Esophagus (tissue), 2 donors: ENCODE data around the gene PLAA. TPM values are rescaled to one million over a fixed set of nuclear protein-coding genes. Genes with fewer than 3 reads are reported as not detected.

Experiments used
- H3K27ac ChIP-seq, 2 donors: one replicate each; pipeline ENCODE4 v1.5.1; 2013; ENCODE audit warnings: low read depth in 2 of 2, mild to moderate bottlenecking in 2 of 2, inconsistent platforms in 1 of 2, low read length in 1 of 2, moderate library complexity in 1 of 2
- H3K27me3 ChIP-seq, 2 donors: one replicate each; pipeline ENCODE4 v1.6.1; 2013; ENCODE audit warnings: low read length in 2 of 2, control low read depth in 1 of 2, mild to moderate bottlenecking in 1 of 2; ENCODE audit not compliant: insufficient read depth in 2 of 2, control insufficient read depth in 1 of 2
- H3K36me3 ChIP-seq, 2 donors: one replicate each; pipeline ENCODE4 v1.6.1; 2013; ENCODE audit warnings: low read length in 1 of 2; ENCODE audit not compliant: control insufficient read depth in 2 of 2, insufficient read depth in 2 of 2
- H3K4me1 ChIP-seq, 2 donors: one replicate each; pipeline ENCODE4 v1.6.1; 2013; ENCODE audit warnings: low read length in 1 of 2; ENCODE audit not compliant: control insufficient read depth in 2 of 2, insufficient read depth in 2 of 2
- H3K4me3 ChIP-seq, 2 donors: one replicate each; pipeline ENCODE4 v1.5.1; 2013; ENCODE audit warnings: low read length in 2 of 2, mild to moderate bottlenecking in 2 of 2, low read depth in 1 of 2, moderate library complexity in 1 of 2
- H3K9me3 ChIP-seq, 2 donors: one replicate each; pipeline ENCODE4 v1.6.1; 2013; ENCODE audit warnings: mild to moderate bottlenecking in 2 of 2, low read depth in 1 of 2, low read length in 1 of 2, moderate library complexity in 1 of 2; ENCODE audit not compliant: control insufficient read depth in 2 of 2, insufficient read depth in 1 of 2
- WGBS, 2 donors: extraction: QIAGEN DNeasy Blood & Tissue Kit; methylation state at CpG; one replicate each; pipeline ENCODE4 v1.1.7; 2013; 5-methylcytosine and 5-hydroxymethylcytosine counted together
- polyA plus RNA-seq, 2 donors: library from polyadenylated mRNA; stranded (reverse); fragments of 200-250 nt; gene quantifications; one replicate each; pipeline ENCODE4 v1.2.3, GENCODE V29; 2013
- donor health status: healthy with polysubstance abuse.
- donor health status: Bipolar disorder and iron deficiency.

The PLAA gene
- polyA plus RNA-seq, 2 donors: 8.9 to 13.9 TPM

GRCh38 chr9:26939955-26940711 is 6.9 kb downstream of the PLAA start:
- H3K27me3 ChIP-seq: no peaks in the 10 kb centered on the region
- H3K36me3 ChIP-seq: no peaks in the 10 kb centered on the region
- peaks cover 0 to 2% of the 10 kb centered on the region in 2 donors for H3K9me3 ChIP-seq
- no peak overlapping the region for H3K4me3 ChIP-seq
- WGBS, 2 donors: 83 to 84% methylated on average over 3 of the region's 3 CpGs
- peaks cover 0 to 5% of the 10 kb centered on the region in 2 donors for H3K4me1 ChIP-seq
- no peak overlapping the region for H3K27ac ChIP-seq

DNA sequence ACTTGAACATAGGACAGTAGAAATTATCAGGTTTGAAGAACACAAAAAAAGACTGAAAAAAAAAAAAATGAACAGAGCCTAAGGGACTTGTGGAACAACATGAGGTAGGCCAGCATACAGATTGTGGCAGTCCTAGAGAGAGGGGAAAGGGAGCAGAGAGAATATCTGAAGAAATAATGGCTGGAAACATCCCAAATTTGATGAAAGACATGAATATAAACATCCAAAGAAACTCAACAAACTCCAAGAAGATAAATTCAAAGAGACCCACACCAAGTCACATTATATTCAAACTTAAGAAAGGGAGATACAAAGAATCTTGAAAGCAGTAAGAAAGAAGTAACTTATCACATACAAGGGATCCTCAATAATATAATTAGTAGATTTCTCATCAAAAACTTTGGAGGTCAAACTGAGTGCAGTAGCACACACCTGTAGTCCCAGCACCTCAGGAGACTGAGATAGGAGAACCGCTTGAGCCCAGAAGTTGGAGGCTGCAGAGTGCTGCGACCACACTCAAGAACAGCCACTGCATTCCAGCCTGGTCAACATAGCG is 9.1 kb downstream of the PLAA start:
- H3K27ac ChIP-seq: no peak overlapping the region
- WGBS, 2 donors: 97% methylated on average over 3 of the region's 3 CpGs
- no peaks in the 10 kb centered on the region for H3K36me3 ChIP-seq
- no peaks in the 10 kb centered on the region for H3K27me3 ChIP-seq
- peaks cover 0 to 5% of the 10 kb centered on the region in 2 donors for H3K4me1 ChIP-seq
- H3K4me3 ChIP-seq: no peak overlapping the region
- H3K9me3 ChIP-seq: peaks cover 0 to 2% of the 10 kb centered on the region in 2 donors

DNA sequence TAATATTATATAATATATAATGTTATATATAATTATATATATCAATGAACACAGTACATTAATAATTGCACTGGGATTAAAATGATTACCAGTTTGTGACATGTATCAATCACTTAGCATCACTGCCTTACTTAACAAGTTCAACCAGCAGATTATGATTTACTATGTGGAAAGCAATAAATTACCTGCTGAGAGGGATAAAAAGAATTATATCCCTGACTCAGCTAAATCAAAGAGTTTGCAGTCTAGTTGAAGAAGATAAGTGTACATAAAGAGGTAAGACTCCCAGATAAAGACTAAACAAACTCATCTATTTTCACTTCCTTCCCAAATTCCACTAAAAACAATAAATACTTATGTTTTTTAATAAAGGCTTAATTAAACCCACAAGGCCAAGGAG is 11.2 kb downstream of the PLAA start:
- Histone ChIP-seq H3K27ac (no peak overlapping the region), H3K9me3 (peaks cover 0 to 2% of the 10 kb centered on the region in 2 donors), H3K4me1 (peaks cover 0 to 5% of the 10 kb centered on the region in 2 donors), H3K4me3 (no peak overlapping the region), H3K36me3 (no peaks in the 10 kb centered on the region), H3K27me3 (no peaks in the 10 kb centered on the region)

- WGBS, 2 donors: 92 to 95% methylated on average over 8 of the region's 8 CpGs
Observed at GRCh38 chr9:26928902-26929495, 18.0 kb downstream of the PLAA start.

DNA sequence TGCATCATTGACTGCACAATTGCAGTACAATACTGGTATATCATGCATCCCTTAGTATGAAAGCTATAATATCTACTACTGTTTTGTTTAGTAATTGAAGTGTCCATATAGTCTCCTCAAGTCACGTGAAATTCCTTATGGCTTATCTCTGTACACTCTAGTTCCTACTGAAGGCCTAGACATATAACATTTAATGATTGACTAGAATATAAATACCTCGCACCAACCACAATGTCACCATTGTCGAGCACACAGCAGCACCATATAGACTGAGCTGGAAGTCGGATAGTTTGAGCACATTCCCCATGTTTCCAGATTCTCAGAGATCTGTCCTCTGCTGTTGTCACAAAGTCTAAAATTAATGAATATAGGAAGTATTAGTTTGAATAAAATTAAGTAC is 21.4 kb downstream of the PLAA start:
- Histone ChIP-seq H3K9me3 (no peaks in the 10 kb centered on the region), H3K4me3 (no peak overlapping the region), H3K36me3 (peaks cover 3% of the 10 kb centered on the region in 2 donors), H3K27ac (no peak overlapping the region), H3K4me1 (no peaks in the 10 kb centered on the region), H3K27me3 (no peaks in the 10 kb centered on the region)
- WGBS, 2 donors: 85 to 94% methylated on average over 4 of the region's 4 CpGs

More at GRCh38 chr9:26928902-26929495, 18.0 kb downstream of the PLAA start:
- Histone ChIP-seq H3K36me3 (peaks cover 0 to 3% of the 10 kb centered on the region in 2 donors), H3K27me3 (no peaks in the 10 kb centered on the region), H3K4me3 (no peak overlapping the region), H3K4me1 (no peaks in the 10 kb centered on the region), H3K27ac (no peak overlapping the region), H3K9me3 (no peaks in the 10 kb centered on the region)

DNA sequence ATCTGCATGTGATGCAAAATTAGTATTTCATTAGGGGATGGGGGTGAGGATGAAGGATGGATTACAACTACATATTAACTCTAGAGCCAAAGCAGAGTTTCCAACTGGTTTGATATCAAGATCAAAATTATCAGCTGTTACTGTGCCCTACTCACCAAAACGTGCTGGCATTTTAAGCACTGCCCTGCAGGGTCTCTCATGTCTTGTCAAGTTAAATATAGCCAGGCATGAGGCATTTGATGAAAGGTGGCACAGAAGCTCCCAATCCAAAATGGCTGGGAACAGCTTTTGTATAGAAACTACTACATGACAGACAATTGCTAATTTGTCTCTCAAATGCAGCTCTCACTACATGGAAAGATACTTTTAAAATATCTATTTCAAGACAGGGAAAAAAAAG is 27.3 kb downstream of the PLAA start:
- WGBS, 2 donors: 53 to 60% methylated on average over 1 of the region's 1 CpG
- Histone ChIP-seq H3K4me1 (no peaks in the 10 kb centered on the region), H3K27ac (no peak overlapping the region), H3K36me3 (peaks cover 5 to 6% of the 10 kb centered on the region in 2 donors), H3K27me3 (no peaks in the 10 kb centered on the region), H3K4me3 (no peak overlapping the region), H3K9me3 (no peaks in the 10 kb centered on the region)

- 96% methylated on average over 2 of the region's 2 CpGs for WGBS, 2 donors
- Histone ChIP-seq H3K9me3 (no peaks in the 10 kb centered on the region), H3K4me1 (no peaks in the 10 kb centered on the region), H3K27ac (no peak overlapping the region), H3K4me3 (no peak overlapping the region), H3K27me3 (no peaks in the 10 kb centered on the region), H3K36me3 (peaks cover 3 to 5% of the 10 kb centered on the region in 2 donors)
Observed at GRCh38 chr9:26913138-26913668, 33.8 kb downstream of the PLAA start.

- 70 to 73% methylated on average over 1 of the region's 1 CpG for WGBS, 2 donors
Observed at GRCh38 chr9:26904671-26905070, 42.4 kb downstream of the PLAA start.

DNA sequence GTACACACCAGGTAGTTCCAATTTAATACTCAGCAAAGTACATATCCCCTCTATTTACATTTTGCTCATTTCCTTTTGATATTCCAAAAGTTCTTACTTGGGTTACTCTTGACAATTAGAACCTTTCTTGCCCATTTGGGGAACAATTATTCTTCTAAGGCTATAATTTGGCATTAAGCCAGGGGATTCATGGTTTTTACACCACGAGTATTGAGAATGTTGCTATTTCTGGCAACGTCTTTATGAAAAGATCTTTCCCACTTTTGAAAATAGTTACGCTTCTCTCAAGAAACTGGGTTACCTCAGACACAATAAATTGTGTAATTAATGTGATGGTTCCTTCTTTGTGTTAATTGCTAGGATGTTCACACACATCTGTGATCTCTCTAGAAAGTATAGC is 43.0 kb downstream of the PLAA start:
- no peaks in the 10 kb centered on the region for H3K4me1 ChIP-seq
- H3K4me3 ChIP-seq: no peak overlapping the region
- H3K9me3 ChIP-seq: no peaks in the 10 kb centered on the region
- WGBS, 2 donors: 62 to 69% methylated on average over 3 of the region's 3 CpGs
- no peak overlapping the region for H3K27ac ChIP-seq
- no peaks in the 10 kb centered on the region for H3K27me3 ChIP-seq
- H3K36me3 ChIP-seq: peaks cover 0 to 2% of the 10 kb centered on the region in 2 donors

More at GRCh38 chr9:26904671-26905070, 42.4 kb downstream of the PLAA start:
- Histone ChIP-seq H3K27ac (no peak overlapping the region), H3K27me3 (no peaks in the 10 kb centered on the region), H3K4me1 (no peaks in the 10 kb centered on the region), H3K9me3 (no peaks in the 10 kb centered on the region), H3K36me3 (peaks cover 0 to 2% of the 10 kb centered on the region in 2 donors), H3K4me3 (no peak overlapping the region)
